NCI-H2227 (cell line): ENCODE data around the gene ACTL7A.
"Not testable (repeated sequence)": the region's sequence is repeated elsewhere in the genome, so short reads cannot be mapped to it uniquely, and the experiment has no call there.

Experiments
- DNase-seq: peaks from one replicate; lab custom pipeline; 2025; ENCODE audit not compliant: unreplicated experiment; lab: John Stamatoyannopoulos, UW

The ACTL7A gene

GRCh38 chr9:108861997-108862396 is at the start of gene ACTL7A:
ACTL7A (plus strand) TSS chr9:108862266; CDS start chr9:108862323, 57 bp downstream.
- DNase-seq = no peak

DNA sequence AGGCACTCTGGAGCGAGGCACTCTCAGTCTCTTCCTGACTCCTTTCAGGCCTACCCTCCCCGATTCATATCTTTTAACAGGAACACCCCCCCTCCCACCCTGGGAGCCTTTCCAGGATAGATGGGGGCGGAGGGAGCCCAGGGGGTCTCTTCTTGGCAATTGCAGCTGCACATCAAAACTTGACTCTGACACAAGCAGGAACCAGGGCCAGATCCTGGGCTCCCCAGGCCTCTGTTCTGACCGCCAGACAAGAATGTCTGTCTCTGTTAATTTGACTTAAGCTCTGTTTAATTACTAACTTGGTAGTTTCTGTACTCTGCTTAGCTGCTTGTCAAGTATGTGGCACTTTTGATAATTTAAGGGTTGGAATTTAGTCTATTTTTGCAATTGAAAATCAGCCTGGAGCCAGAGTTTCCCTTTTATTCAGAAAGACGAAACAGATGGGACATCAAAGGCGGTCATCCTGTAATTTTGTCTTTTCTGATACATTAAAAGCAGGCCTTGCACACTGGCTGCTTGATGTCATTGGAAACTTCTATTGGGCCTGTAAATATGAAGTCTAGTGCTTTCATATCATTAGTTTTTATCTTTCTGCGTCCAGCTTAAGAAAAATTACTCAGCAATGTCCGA is 49.6 kb upstream of the ACTL7A start:
- no peak for DNase-seq

DNA sequence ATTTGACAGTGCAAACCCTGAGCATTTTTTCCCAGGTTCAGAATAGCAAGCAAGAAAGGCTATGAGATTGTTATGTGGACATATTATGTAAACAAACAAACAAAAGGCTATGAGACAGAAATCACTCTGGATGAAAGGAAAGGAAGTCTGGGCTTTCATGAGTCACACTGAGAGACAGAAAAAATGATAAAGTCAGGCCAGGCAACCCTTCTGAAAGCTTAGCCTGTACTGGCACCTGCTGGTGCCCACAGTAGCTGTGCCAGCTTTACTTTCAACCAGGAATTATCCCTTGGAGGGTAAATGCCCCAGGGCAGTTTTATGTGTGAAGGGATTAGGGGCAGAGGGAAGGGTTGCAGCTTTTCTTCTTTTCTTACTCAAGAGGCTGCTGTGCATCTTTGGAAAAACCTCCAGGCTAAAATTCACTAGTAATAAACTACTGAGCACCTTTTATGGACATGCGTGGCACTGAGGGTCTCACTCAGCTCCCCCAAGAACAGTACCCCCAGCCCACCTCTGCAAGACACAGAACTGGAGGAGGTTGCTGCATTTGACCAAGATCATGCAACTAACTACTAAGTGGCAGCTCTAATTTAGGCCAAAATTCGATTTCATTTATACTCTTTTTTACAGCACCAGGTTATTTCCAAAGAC is 48.0 kb upstream of the ACTL7A start:
- no peak for DNase-seq

DNA sequence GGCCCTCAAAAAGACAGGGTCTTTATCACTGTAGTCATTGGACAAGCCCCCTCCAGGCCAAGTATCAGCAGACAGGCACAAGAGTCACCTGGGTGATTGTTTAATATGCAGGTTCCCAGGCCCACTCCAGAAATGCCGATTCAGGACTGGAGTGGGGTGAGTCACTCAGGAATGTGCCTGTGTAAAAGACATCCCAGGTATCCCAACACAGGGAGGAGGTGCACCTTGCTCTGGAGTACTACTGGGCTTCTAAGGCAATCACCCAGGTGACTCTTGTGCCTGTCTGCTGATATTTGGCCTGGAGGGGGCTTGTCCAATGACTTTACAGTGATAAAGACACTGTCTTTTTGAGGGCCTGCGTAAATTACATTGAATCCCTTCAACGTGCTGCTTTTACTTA is 46.9 kb upstream of the ACTL7A start:
- no peak for DNase-seq

DNA sequence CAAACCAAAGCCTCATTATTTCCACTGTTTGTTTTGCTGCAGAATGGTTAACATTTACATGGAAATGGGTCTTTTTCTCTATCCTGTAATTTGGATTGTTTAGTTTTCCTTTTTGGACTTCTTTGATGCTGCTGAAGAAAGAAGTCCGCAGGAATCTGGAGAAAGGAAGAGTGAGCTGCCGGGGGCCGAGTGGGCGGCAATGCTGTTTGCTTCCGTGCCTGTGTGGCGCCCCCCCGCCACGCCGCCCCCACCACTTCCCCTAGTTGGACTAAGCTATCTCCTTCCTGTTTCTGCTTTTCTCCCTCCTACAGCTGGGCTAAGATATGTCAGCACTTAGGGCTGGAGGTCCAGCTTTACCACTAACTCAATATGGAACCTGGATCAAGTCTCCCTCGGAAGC is 46.0 kb upstream of the ACTL7A start:
- DNase-seq = no peak

GRCh38 chr9:108823829-108824228 is 38.2 kb upstream of the ACTL7A start:
- no peak for DNase-seq

- no peak for DNase-seq
Measured at GRCh38 chr9:108830272-108830671, 31.8 kb upstream of the ACTL7A start.

DNA sequence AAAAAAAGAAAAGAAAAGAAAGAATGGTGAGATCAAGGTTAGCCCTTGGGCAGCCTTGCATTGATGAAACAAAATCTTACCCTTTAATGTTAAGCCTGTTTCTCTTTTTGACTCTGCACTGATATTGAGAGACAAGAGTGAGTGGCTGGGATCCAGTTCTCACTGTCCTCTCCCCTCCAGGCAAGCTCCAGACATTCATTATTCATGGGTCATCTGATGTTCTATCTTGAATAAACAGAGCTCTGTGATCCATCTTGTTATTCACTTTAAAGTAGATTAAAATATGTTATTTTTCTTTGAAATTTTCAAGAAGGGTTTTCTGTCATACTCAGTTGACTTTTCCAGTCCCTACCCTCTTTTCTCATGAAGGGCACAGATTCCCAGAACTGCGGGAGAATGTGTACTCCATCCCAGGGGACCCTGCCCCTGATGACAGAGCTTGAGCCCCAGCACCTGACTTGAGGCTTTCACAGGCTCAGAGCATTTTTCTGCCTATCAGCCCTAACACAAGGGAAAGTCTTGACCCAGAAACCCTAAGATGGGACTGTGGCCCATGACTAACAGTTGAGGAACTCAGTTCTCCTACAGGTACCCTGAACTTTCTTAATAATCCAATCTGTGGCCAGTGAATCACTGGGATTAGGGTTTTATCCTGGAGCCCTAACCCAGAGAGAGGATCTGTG is 30.4 kb upstream of the ACTL7A start:
- DNase-seq = no peak

DNA sequence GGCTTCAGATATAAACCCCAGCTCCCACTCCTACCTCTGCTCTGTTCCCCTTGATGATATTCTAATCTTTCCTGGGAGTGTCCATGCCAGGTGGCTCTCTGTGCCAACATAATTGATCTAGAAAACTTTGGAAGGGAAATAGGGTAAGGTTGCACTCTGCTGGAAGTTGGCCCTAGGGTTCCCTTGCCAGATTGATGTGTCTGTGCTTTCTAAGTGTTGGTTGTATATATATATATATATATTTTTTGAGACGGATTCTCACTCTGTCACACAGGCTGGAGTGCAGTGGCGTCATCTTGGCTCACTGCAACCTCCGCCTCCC is 29.9 kb upstream of the ACTL7A start:
- no peak for DNase-seq

DNA sequence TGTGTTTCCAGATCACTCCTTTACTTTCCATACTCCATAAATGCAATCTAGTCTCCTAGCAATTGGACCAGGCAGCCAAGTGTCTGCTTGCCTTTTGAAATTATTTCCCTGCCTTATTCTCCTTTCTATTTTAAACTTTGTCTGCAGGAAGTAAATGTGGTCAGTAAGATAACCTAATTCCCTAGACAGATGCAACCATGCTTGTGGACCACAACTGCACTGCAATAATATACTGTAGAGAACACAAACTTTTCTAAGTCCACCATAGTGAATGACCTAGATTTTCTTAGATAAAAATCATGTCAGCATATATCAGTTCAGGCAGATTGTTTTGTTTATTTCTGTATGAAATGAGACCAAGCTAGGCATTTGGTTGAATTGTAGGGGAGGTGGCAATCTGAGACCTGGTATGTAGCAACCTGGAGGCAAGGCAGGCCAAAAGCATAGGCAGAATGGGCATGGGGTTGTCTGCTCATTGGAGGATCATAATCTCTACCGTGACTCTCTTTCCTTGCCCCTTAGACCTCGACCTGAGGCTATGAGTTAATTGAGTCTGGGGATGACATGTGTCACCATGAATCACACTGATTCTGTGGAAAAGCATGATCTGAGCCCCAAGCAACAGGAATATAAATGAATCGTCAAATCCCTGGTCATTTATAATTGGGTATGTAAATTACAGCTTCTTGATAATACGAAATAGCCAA is 27.0 kb upstream of the ACTL7A start:
- no peak for DNase-seq

GRCh38 chr9:108835831-108836230 is 26.2 kb upstream of the ACTL7A start:
- no peak for DNase-seq

GRCh38 chr9:108836319-108836718 is 25.7 kb upstream of the ACTL7A start:
- no peak for DNase-seq

GRCh38 chr9:108836781-108837180 is 25.3 kb upstream of the ACTL7A start:
- no peak for DNase-seq

GRCh38 chr9:108837530-108837929 is 24.5 kb upstream of the ACTL7A start:
- DNase-seq = no peak

- no peak for DNase-seq
Measured at GRCh38 chr9:108838017-108838416, 24.0 kb upstream of the ACTL7A start.

DNA sequence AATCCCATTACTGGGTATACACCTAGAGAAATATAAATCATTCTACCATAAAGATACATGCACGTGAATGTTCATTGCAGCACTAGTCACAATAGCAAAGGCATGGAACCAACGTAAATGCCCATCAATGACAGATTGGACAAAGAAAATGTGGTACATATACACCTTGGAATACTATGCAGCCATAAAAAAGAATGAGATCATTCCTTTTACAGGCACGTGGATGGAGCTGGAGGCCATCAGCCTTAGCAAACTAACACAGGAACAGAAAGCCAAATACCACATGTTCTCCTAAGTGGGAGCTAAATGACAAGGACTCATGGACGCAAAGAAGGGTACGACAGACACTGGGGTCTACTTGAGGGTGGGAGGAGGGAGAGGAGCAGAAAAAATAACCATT is 22.5 kb upstream of the ACTL7A start:
- not testable (repeated sequence) for DNase-seq

- no peak for DNase-seq
Measured at GRCh38 chr9:108842610-108843295, 19.3 kb upstream of the ACTL7A start.

DNA sequence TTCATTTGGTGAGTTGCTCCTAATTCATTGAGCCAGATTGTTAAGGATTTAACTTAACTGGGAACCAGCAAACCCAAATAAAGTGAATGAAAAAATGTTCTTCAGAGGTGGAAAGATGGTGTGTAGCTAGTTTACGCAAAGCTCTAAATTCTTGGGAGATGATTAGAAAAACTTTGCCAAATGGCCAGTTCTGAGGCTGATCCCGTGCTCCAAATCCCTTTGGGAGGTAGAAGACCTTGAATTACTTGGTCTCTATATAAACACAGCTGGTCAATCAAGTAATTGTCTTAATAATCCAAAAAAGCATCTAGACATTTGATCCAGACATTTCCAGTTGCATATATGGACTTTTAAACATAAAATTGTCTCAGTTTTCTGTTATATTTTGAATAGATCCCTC is 17.7 kb upstream of the ACTL7A start:
- no peak for DNase-seq

DNA sequence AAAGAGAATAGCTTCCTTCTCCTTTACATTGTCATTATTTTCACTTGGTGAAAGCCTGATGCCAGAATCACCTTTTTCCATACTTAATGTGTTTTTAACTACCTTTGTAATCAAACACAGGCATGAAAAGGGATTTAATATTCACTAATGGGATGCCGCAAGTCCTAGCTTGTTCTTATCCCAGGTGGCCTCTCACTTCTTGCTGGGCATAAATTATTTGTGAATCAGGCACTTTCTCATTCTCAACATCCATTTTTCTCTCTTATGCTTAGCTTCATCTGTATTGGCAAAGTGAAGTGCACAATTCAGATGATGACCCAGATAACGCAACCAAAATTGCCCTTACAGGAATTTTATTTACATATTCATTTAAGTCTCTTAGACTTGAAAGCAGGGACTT is 17.2 kb upstream of the ACTL7A start:
- DNase-seq = no peak

DNA sequence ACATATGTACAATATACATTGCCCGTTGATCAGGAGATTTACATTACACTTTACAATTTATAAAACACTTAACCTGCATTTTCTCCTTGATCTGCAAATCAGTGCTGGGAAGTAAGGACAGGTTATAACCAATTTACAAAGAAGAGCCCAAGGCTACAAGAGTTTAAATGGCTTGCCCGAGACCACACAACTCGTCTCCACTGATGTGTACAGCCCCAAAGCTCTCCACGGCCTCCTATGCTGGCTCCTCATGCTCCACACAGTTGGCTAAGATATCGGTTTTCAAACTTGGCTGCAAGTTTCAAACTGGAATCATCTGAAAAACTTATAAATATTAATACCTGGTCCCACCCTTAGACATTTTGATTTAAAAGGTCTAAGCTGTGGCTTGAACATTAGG is 16.6 kb upstream of the ACTL7A start:
- no peak for DNase-seq

GRCh38 chr9:108845947-108846346 is 16.1 kb upstream of the ACTL7A start:
- no peak for DNase-seq
